Hepatic stellate cell (primary cell): ENCODE results near the gene ALG14.
A peak's percentile ranks its signal among the peaks of the same experiment; 100 is the strongest.
"Not testable (repeated sequence)": the region's sequence is repeated elsewhere in the genome, so short reads cannot be mapped to it uniquely, and the experiment has no call there.

Experiments
- DNase-seq: peaks from one replicate; pipeline ENCODE4 v3.0.0; 2011; ENCODE audit warnings: low spot score

Gene ALG14

GRCh38 chr1:95006681-95007080 is 66.1 kb downstream of the ALG14 start:
- DNase-seq, result no peak

GRCh38 chr1:95005584-95005983 is 67.2 kb downstream of the ALG14 start:
- no peak for DNase-seq

- DNase-seq, result no peak
Measured at GRCh38 chr1:95004013-95004412, 68.7 kb downstream of the ALG14 start.

DNA sequence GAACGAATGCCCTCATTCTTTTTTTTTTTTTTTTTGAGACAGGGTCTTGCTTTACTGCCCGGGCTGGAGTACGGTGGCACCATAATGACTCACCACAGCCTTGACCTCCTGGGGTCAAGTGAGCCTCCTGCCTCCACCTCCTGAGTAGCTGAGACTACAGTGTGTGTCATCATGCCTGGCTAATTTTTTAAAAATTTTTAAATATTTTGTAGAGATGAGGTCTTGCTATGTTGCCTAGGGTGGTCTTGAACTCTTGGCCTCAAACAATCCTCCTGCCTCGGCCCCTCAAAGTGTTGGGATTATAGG is 69.4 kb downstream of the ALG14 start:
- no peak for DNase-seq

DNA sequence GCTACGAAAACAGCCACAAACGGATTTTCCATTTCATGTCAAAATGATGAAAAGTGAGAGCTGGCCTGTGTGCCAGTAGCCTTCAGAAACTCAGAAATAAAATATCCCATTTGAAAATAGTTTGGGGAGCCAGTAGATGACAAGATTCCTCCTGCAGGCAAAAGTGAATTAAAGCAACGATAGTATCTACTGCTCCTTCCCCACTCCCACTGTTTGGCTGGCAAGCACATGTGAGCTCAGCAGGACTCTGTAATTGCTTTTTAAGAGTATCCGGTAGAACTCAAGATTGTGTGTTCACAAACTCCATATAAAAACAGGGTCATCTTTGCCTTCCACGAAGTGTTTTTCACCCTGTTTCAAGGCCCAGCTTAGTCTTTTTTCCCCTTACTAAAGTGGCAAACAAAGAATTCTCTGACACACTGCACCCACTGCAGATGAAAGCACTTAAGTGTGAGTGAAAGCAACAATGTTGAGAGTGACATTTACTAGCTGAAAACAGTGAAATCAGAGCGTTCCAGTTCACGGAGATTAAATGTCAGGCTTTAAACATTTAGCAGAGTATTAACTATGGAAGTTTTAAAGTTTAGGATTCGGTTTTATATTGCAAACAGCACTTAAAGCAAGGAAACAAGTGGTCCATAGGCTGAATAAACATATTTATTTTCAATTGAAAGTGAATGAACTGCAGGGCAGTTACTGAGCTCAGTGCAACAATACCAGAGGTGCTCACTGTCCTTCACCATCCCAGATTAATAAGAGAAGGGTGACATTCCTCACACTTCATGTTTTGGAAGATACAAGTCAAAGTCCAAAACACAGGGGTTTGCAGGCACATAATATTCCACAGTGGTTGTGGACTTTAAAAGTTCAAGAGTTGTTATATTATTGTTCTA is 70.0 kb downstream of the ALG14 start:
- no peak for DNase-seq

DNA sequence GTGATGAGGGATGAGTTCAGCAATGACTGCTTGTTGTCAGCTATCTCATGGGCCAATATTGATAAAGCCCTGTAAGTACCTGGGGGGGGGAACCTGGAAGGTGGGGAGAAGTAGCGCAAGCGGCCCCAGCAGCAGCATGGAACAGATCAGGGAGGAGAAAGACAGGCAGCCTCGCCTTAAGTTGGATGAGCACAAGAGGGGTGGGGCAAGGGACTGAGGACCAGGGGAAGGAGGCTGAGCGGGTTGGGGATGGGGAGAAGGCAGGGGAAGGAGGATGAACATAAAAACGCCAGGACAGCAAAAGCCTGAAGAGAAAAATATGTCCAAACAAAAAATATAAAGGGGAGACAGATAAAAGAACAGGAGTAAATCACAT is 70.6 kb downstream of the ALG14 start:
- DNase-seq, result no peak

- no peak for DNase-seq
Measured at GRCh38 chr1:94999456-95000131, 73.2 kb downstream of the ALG14 start.

DNA sequence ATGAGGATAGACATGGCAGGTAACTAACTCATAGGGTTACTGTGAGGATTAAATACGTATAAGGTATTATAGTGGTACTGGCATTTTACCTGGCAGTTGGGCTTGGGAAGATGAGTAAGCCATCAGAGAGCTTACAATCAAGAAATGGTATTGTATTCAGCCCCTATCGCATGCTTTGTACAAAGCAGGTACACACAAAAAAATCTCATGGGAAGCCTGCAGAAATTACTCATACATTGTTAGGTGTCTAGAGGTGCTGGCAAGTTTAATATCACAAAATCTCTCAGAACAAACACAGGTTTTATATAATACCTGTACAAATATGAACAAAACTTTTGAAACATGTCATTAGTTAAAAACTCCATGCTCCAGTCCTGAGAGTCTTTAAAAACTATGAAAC is 74.0 kb downstream of the ALG14 start:
- DNase-seq, result no peak

GRCh38 chr1:94998114-94998513 is 74.6 kb downstream of the ALG14 start:
- no peak for DNase-seq

DNA sequence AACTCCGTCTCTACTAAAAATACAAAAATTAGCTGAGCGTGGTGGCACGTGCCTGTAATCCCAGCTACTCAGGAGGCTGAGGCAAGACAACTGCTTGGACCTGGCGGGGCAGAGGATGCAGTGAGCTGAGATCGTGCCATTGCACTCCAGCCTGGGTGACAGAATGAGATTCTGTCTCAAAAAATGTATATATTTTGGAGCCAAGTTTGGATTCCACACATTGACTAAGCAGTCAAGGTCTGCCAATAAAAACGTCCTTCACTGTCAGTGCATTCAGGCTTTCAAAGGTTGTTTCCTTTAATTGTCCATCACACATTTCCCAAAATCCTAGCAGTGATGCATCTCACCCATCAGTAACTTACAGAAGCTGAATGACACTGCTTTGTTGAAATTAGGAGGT is 77.2 kb downstream of the ALG14 start:
- DNase-seq, result not testable (repeated sequence)

GRCh38 chr1:94994805-94995204 is 77.9 kb downstream of the ALG14 start:
- DNase-seq, result no peak

DNA sequence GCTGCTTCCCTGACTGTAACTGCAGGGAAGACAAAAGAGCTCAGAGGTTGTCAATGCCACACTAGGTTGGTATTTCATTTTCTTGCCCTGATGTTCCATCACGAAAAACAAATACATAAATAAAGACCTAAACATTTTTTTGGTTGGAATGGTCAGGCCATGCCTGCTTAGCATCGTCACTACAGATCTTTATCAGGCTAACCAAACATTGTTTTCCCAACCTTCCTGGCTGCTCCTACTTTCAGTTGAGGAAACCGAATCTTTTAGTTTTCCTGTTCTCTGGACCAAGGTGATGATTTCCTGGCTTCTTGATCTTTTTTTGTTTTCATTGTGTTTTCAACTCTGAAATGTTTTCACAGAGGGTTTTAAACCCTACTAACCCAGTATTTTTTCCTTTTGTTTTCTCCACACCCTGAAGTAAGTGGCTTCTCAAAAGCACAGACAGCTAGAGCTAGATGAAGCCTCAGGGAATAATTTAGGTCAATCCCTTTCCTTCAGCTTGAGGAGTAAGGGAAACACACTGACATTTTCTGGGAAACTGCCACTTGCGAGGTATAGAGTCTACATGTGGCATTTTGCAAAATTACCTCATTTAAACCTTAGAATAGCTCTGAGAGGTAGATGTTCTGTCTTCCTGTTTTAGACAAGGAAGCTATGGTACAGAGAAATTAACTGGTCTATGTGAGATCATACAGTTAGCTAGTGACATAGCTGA is 78.7 kb downstream of the ALG14 start:
- DNase-seq, result no peak

DNA sequence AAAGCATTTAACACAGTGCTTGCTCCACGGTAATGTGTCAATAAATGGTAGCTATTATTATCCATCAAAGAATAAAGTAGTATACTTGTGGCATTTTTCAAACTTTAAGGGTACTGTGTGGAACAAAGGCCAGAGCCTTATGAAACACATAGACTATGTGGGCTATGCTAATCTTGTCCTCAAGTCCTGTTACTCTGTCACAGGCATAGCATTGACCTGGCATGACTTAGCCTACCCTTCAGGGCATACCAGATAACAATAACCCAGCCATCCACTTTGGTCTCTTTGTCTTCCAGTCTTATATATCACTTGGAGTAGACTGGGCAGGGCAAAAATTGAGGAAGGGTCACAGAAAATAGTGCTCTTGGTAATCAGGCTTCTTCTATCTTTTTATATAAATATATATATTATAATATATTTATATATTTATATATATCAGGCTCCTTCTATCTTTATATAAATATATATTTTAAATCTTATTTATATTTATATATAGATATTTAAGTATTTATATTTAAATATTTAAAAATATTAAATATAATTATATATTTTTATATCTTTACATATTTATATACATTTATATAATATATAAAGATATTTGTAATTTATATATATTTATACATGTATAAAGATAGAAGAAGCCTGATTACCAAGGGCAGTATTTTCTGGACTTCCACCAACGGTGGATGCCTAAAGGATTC is 79.7 kb downstream of the ALG14 start:
- DNase-seq, result no peak

- no peak for DNase-seq
Measured at GRCh38 chr1:94992161-94992560, 80.6 kb downstream of the ALG14 start.

GRCh38 chr1:94989911-94990473 is 82.8 kb downstream of the ALG14 start:
- DNase-seq, result no peak

DNA sequence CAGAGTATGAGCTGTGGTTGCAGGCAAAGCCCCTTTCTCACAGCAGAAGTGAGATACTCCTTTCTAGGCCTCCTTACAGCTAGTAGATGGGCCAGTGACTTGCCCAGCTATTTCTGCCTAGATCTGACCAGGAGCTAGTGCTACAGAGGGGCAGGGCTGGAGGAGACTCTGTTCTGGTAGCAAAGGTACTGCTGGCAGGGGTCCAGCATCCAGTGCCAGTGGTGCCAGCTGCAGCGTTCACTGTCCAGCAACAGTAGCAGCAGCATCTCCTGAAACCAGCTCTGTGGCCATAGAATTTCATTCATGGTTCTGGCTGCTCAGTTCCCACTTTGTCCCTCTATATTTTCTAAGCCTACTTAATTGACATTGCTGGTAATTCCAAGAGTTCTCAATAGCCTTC is 83.4 kb downstream of the ALG14 start:
- no peak for DNase-seq

DNA sequence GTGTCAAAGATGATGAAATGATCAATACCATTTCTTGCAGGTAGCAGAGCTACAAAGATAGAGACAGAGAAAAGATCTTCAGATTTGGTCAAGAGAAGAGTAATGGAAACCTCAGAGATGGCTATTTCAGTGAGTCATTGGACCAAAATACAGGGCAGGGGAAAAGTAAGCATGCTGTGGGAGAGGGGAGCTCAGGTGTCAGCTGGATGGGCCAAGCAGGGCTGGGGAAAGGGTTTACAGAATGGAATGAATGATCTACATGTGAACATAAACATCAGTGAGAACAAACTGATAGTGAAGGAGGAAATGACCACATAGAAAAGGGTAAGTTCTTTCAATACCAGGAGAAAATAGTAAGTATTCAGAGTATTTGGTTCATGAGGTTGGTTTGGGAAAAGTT is 84.4 kb downstream of the ALG14 start:
- DNase-seq, result no peak

DNA sequence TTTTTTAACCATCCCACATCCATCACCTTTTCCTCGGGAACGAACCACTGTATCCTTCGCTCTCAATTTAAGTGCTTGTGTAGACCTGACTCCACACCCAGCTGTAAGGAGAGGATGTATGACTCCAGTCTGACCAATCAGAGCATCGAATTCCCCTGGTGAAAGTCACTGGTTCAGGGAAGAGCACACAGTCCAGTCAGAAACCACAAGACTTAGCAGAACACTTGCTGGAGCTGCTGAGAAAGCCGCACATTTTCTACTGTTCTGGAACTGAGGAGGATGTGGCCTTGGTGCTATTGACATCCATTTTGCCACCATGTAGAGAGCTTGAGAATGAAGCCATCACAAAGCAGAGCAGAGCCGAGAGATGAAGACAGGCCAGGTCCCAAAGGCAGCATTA is 86.0 kb downstream of the ALG14 start:
- DNase-seq, result peak; percentile 59

DNA sequence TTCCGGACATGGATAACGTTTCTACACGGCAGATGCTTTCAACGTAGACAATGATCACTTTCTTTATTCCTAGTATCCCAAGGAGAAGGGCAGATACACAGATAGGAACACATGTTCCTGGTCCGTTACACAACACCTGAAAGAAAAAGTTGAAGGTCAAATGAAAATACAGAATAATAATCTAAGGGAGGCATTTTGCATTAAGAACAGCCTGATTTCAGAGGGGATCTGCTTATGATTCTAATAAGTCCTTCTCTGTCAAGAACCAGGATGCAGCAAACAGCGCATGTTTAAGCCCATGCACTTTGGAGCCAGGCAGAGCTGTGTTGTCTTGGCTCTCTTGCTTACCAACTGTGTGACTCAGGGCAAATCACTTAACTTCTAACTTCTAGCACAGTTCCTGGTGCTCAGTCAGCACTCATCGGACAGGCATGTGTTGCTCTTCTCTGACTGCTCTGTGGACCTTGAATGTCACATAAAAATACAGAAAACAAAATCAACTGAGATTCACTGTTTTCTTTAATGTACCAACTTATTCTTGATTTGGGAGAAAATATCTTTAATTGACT is 89.5 kb downstream of the ALG14 start:
- DNase-seq, result peak; percentile 46

DNA sequence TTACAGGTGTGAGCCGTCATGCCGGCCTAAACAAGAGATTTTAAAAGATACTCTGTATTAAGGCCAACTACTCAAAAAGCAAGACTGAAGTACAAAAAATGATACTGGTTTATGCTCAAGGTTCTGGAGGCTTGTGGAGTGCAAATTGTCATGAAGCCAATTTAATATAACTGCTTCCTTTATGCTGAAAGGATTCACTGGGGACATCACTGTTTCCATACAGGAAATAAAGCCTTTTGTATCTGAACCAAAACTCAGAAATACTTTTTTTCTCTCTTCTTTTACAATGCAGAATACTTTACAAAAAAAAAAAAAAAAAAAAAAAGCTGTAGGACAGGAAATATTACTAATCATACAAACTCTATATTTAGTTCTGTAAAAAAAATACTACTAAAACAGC is 90.4 kb downstream of the ALG14 start:
- no peak for DNase-seq

GRCh38 chr1:94981575-94981973 is 91.2 kb downstream of the ALG14 start:
- DNase-seq, result no peak
